ENCODE data around the gene PRKX.

DNA sequence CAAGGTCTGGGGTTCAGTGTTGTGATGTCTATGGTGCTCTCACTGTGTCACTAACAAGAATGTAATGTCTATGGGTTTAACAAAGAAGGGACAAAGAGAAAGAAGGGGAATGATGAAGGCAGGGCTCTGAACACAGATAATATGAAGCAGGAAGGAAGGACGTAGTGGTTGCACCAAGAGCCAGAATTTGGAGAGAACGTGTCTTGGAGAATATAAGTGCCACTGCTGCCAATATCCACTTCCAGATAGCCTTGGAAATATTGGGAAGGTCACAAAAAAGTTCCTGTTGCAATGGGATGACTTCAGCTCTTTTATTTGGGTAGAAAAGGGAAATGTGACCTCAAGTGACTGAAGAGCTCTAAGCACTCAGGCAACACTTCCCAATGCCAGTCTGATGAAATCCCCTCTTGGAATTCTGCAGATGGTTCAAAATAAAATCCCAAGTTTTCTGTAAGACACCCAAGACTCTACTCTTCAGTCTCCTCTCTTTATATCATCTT, 131.8 kb downstream of the PRKX start:
- TF ChIP-seq POLR2A (IDR thresholded peaks at IDR 0.05; ENCODE audit: low read depth, low read length): no peak
- no peak for TF ChIP-seq TAF1 (IDR thresholded peaks at IDR 0.05; ENCODE audit: low read depth, low read length)
- no peak for TF ChIP-seq POLR2AphosphoS5 (IDR thresholded peaks at IDR 0.05; ENCODE audit: low read depth, low read length)
- no peak for TF ChIP-seq POU2F2 (IDR thresholded peaks at IDR 0.05; ENCODE audit: low read depth, low read length)
- no peak for TF ChIP-seq SPI1 (IDR thresholded peaks at IDR 0.05; ENCODE audit: low read depth, low read length)
